Keratinocyte (primary cell): ENCODE results near the gene ARRB1. TPM values are rescaled to one million over a fixed set of nuclear protein-coding genes. Genes with fewer than 3 reads are reported as not detected.

ENCODE experiments used
- DNase-seq: peaks from one replicate; pipeline ENCODE4 v3.0.0-alpha.2; 2011; ENCODE audit warnings: low read depth, missing footprints, low spot score
- FAIRE-seq: peaks from 2 replicates; lab custom pipeline; 2011; peaks lifted over from hg19 to GRCh38; lab: Jason Lieb, UNC
- H2AFZ ChIP-seq: 2 replicates; pipeline ENCODE4 v1.6.0; 2012; ENCODE audit warnings: low read length, control low read depth, inconsistent platforms; ENCODE audit not compliant: control insufficient read depth
- H3K27ac ChIP-seq: 2 replicates; pipeline ENCODE4 v1.5.1; 2011; ENCODE audit warnings: low read length; ENCODE audit not compliant: control insufficient read depth, insufficient read depth
- H3K27me3 ChIP-seq: 3 replicates; pipeline ENCODE4 v1.6.0; 2011; ENCODE audit warnings: low read length; ENCODE audit not compliant: control insufficient read depth, insufficient read depth; ENCODE audit errors: extremely low read depth
- H3K36me3 ChIP-seq, 2 experiments: 2 replicates in 1 of 2; 3 replicates in 1 of 2; pipeline ENCODE4 v1.5.1; 2011; ENCODE audit warnings: low read length in 2 of 2, mild to moderate bottlenecking in 1 of 2; ENCODE audit not compliant: control insufficient read depth in 2 of 2, insufficient read depth in 2 of 2; ENCODE audit errors: extremely low read depth in 1 of 2
- H3K4me1 ChIP-seq: 3 replicates; pipeline ENCODE4 v1.5.1; 2011; ENCODE audit warnings: low read length; ENCODE audit not compliant: control insufficient read depth, insufficient read depth; ENCODE audit errors: extremely low read depth
- H3K4me2 ChIP-seq: 3 replicates; pipeline ENCODE4 v1.6.0; 2011; ENCODE audit warnings: low read depth, low read length; ENCODE audit not compliant: control insufficient read depth, insufficient read depth; ENCODE audit errors: extremely low read depth
- H3K4me3 ChIP-seq, 3 experiments: fragments of 200-600 bp in 1 of 3; sonication (generic) in 1 of 3; 2 replicates in 2 of 3; 3 replicates in 1 of 3; pipeline ENCODE4 v1.5.1; 2011 to 2016; ENCODE audit warnings: low read length in 3 of 3, mild to moderate bottlenecking in 3 of 3, control low read depth in 2 of 3, inconsistent platforms in 1 of 3, low read depth in 1 of 3, mixed read lengths in 1 of 3, mixed run types in 1 of 3, moderate library complexity in 1 of 3; ENCODE audit not compliant: control insufficient read depth in 2 of 3, insufficient read depth in 2 of 3; ENCODE audit errors: extremely low read depth in 1 of 3
- H3K79me2 ChIP-seq: 2 replicates; pipeline ENCODE4 v1.6.0; 2012; ENCODE audit warnings: low read length; ENCODE audit not compliant: control insufficient read depth, insufficient read depth
- H3K9ac ChIP-seq: 3 replicates; pipeline ENCODE4 v1.6.0; 2011; ENCODE audit warnings: low read length; ENCODE audit not compliant: control insufficient read depth, insufficient read depth; ENCODE audit errors: extremely low read depth
- H3K9me1 ChIP-seq: 3 replicates; pipeline ENCODE4 v1.6.0; 2011; ENCODE audit warnings: low read length; ENCODE audit not compliant: control insufficient read depth, insufficient read depth; ENCODE audit errors: extremely low read depth
- H3K9me3 ChIP-seq: 2 replicates; pipeline ENCODE4 v1.5.1; 2012; ENCODE audit warnings: low read depth, low read length; ENCODE audit not compliant: control insufficient read depth
- H4K20me1 ChIP-seq: 3 replicates; pipeline ENCODE4 v1.6.0; 2011; ENCODE audit warnings: low read length; ENCODE audit not compliant: control insufficient read depth, insufficient read depth; ENCODE audit errors: extremely low read depth
- CTCF ChIP-seq, 3 experiments: IDR thresholded peaks in 1 of 3; conservative IDR thresholded peaks in 1 of 3; optimal IDR thresholded peaks in 1 of 3; 2 replicates in 2 of 3; 3 replicates in 1 of 3; pipeline versions ENCODE3 to v1.5.1; 2011; ENCODE audit warnings: low read length in 3 of 3, mild to moderate bottlenecking in 3 of 3, moderate library complexity in 2 of 3, control low read depth in 1 of 3, inconsistent platforms in 1 of 3; ENCODE audit not compliant: insufficient read depth in 2 of 3; ENCODE audit errors: extremely low read depth in 1 of 3
- EZH2 ChIP-seq: IDR thresholded peaks from one replicate; pipeline ENCODE4 v1.6.1; 2012; ENCODE audit warnings: inconsistent platforms, mild to moderate bottlenecking, low read length, moderate library complexity
- dilution Hi-C: fragments of 300-500 bp; cut with MboI; formaldehyde crosslinking; loops from one replicate; pipeline ENCODE4 v1.7.0; 2020; ENCODE audit warnings: low sequenced_read_pairs; ENCODE audit not compliant: extremely low pct_ligation_motif_present
- polyA plus RNA-seq, 5 experiments: library from polyadenylated mRNA; depleted of rRNA in 3 of 5; stranded (reverse) in 3 of 5; stranded (forward) in 1 of 5; unstranded in 1 of 5; fragments of >200 nt; gene quantifications; 1 replicate in 1 of 5; 2 replicates in 3 of 5; 3 replicates in 1 of 5; pipeline versions ENCODE4 v1.2.1 to v1.2.3, GENCODE V29; 2011 to 2012; ENCODE audit warnings: missing spikeins in 2 of 5, low read depth in 1 of 5, low replicate concordance in 1 of 5

ARRB1 gene
- polyA plus RNA-seq, 1 donor (not counting 4 experiments of a cell fraction or from before 2014, with no cell fraction given): 0.94 TPM

- Histone ChIP-seq H3K4me3 (no peak overlapping the region), H3K4me1 (no peaks in the 10 kb centered on the region), H3K36me3 (no peaks in the 10 kb centered on the region), H3K27ac (no peak overlapping the region), H3K79me2 (no peaks in the 10 kb centered on the region), H3K9ac (no peak overlapping the region), H3K9me3 (no peaks in the 10 kb centered on the region), H3K27me3 (no peaks in the 10 kb centered on the region), H4K20me1 (no peaks in the 10 kb centered on the region), H2AFZ (no peak overlapping the region), H3K9me1 (no peaks in the 10 kb centered on the region), H3K4me2 (no peak overlapping the region)
- no peak for TF ChIP-seq CTCF (optimal IDR thresholded peaks at IDR 0.05 in 1 of 3, IDR thresholded peaks at IDR 0.05 in 1 of 3, conservative IDR thresholded peaks at IDR 0.05 in 1 of 3; ENCODE audit: extremely low read depth in 1 of 3, insufficient read depth in 2 of 3, low read length in 3 of 3)
- no peak for TF ChIP-seq EZH2
- dilution Hi-C loops: no loop called here
- FAIRE-seq (no peak), DNase-seq (no peak)
These were observed 72.2 kb downstream of the ARRB1 start for GRCh38 chr11:75279273-75279672.

- H3K9me3 ChIP-seq: no peaks in the 10 kb centered on the region
- no peak overlapping the region for H3K9ac ChIP-seq
- no peaks in the 10 kb centered on the region for H3K79me2 ChIP-seq
- H3K4me3 ChIP-seq: no peak overlapping the region
- no peaks in the 10 kb centered on the region for H3K36me3 ChIP-seq
- no peak overlapping the region for H3K27ac ChIP-seq
- DNase-seq: no peak
- TF ChIP-seq CTCF (optimal IDR thresholded peaks at IDR 0.05 in 1 of 3, IDR thresholded peaks at IDR 0.05 in 1 of 3, conservative IDR thresholded peaks at IDR 0.05 in 1 of 3; ENCODE audit: extremely low read depth in 1 of 3, insufficient read depth in 2 of 3, low read length in 3 of 3) (no peak), EZH2 (no peak)
- H2AFZ ChIP-seq: no peak overlapping the region
- no peak for FAIRE-seq
- no peaks in the 10 kb centered on the region for H3K4me1 ChIP-seq
- H3K9me1 ChIP-seq: no peaks in the 10 kb centered on the region
- dilution Hi-C loops: no loop called here
- no peak overlapping the region for H3K4me2 ChIP-seq
- H4K20me1 ChIP-seq: no peaks in the 10 kb centered on the region
- no peaks in the 10 kb centered on the region for H3K27me3 ChIP-seq
These were observed 73.3 kb downstream of the ARRB1 start for GRCh38 chr11:75277991-75278790.
